Lung (tissue), 12 donors: ENCODE measurements around the gene MEX3C. TPM values are rescaled to one million over a fixed set of nuclear protein-coding genes. Genes with fewer than 3 reads are reported as not detected.

ENCODE experiments used
- ATAC-seq: fragments of 200-7000 bp; cut with Tn5 transposase; one replicate; pipeline ENCODE4 v1.9.1; 2020; ENCODE audit warnings: moderate number of reproducible peaks; ENCODE audit not compliant: insufficient read depth, low FRiP score
- DNase-seq, 3 donors: peaks; one replicate each; pipeline ENCODE4 v3.0.0-alpha.2; 2013 to 2017
- H3K27ac ChIP-seq, 2 donors: one replicate each; pipeline ENCODE4 v1.5.1; 2013; ENCODE audit warnings: mild to moderate bottlenecking in 2 of 2, moderate library complexity in 2 of 2, control low read depth in 1 of 2, inconsistent platforms in 1 of 2, low read depth in 1 of 2, low read length in 1 of 2
- H3K27me3 ChIP-seq, 3 donors: one replicate each; pipeline ENCODE4 v1.5.1; 2013; ENCODE audit warnings: low read length in 2 of 3; ENCODE audit not compliant: control insufficient read depth in 3 of 3, insufficient read depth in 3 of 3
- H3K36me3 ChIP-seq, 4 donors: one replicate each; pipeline ENCODE4 v1.5.1; 2013; ENCODE audit warnings: low read length in 4 of 4, mild to moderate bottlenecking in 1 of 4, moderate library complexity in 1 of 4; ENCODE audit not compliant: control insufficient read depth in 4 of 4, insufficient read depth in 4 of 4
- H3K4me1 ChIP-seq, 5 donors: one replicate each; pipeline ENCODE4 v1.5.1; 2013; ENCODE audit warnings: low read length in 5 of 5, mild to moderate bottlenecking in 2 of 5, moderate library complexity in 1 of 5; ENCODE audit not compliant: control insufficient read depth in 5 of 5, insufficient read depth in 5 of 5
- H3K4me3 ChIP-seq: one replicate; pipeline ENCODE4 v1.5.1; 2013; ENCODE audit warnings: mild to moderate bottlenecking, control low read depth, moderate library complexity
- H3K9ac ChIP-seq, 2 donors: one replicate each; pipeline ENCODE4 v1.5.1; 2013; ENCODE audit warnings: low read length in 2 of 2, control low read depth in 1 of 2; ENCODE audit not compliant: insufficient read depth in 1 of 2
- H3K9me3 ChIP-seq, 4 donors: one replicate each; pipeline ENCODE4 v1.5.1; 2013; ENCODE audit warnings: low read length in 3 of 4, mild to moderate bottlenecking in 1 of 4, moderate library complexity in 1 of 4; ENCODE audit not compliant: control insufficient read depth in 4 of 4, insufficient read depth in 3 of 4
- WGBS, 2 donors: extraction: QIAGEN DNeasy Blood & Tissue Kit; methylation state at CpG; one replicate each; pipeline ENCODE4 v1.1.7; 2013; 5-methylcytosine and 5-hydroxymethylcytosine counted together
- polyA plus RNA-seq, 2 donors: library from polyadenylated mRNA; stranded (reverse); fragments of 200-250 nt; gene quantifications; one replicate each; pipeline ENCODE4 v1.2.1, GENCODE V29; 2013
- total RNA-seq, 2 donors: library from RNA; depleted of rRNA in 1 of 2; stranded (reverse); fragments of >200 nt in 1 of 2; gene quantifications; one replicate each; pipeline ENCODE4 v1.2.1, GENCODE V29; 2014 to 2021
- TF ChIP-seq, protein P1 (sequence below): IDR thresholded peaks from 2 replicates; pipeline ENCODE4 v1.5.1; 2012; ENCODE audit warnings: mild to moderate bottlenecking; ENCODE audit errors: control extremely low read depth, extremely low read depth
- donor health status: control.
- donor health status: control.
- donor health status: Bipolar disorder and iron deficiency.
- donor health status: healthy.
- donor health status: DM: yes; HTN: yes; CAD: no.

Gene MEX3C
- total and polyA plus RNA-seq, 4 donors = 7.6 to 54.2 (median 15.8) TPM

DNA sequence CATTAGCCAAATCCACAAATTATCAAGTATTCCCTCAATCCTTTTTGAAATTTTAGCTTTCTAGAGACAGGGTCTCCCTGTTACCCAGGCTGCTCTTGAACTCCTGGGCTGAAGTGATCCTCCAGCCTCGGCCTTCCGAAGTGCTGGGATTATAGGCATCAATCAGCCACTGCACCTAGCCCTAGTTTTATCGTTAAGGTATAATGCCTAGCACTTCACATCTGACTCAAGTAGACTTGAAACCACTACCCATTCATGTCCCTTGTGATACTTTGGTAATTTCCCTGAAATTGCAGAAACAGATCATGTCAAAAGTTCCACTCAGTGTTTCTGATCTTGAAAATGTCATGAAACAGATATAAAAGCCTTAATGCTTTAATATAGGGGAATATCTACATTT, 26.3 kb downstream of the MEX3C start:
- TF ChIP-seq, protein P1, sequence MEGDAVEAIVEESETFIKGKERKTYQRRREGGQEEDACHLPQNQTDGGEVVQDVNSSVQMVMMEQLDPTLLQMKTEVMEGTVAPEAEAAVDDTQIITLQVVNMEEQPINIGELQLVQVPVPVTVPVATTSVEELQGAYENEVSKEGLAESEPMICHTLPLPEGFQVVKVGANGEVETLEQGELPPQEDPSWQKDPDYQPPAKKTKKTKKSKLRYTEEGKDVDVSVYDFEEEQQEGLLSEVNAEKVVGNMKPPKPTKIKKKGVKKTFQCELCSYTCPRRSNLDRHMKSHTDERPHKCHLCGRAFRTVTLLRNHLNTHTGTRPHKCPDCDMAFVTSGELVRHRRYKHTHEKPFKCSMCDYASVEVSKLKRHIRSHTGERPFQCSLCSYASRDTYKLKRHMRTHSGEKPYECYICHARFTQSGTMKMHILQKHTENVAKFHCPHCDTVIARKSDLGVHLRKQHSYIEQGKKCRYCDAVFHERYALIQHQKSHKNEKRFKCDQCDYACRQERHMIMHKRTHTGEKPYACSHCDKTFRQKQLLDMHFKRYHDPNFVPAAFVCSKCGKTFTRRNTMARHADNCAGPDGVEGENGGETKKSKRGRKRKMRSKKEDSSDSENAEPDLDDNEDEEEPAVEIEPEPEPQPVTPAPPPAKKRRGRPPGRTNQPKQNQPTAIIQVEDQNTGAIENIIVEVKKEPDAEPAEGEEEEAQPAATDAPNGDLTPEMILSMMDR = no peak
- peaks cover 2 to 14% (median 8%) of the 10 kb centered on the region in 4 donors for H3K36me3 ChIP-seq
- DNase-seq (no peak), ATAC-seq (no peak)
- no peaks in the 10 kb centered on the region for H3K4me1 ChIP-seq
- no peaks in the 10 kb centered on the region for H3K9me3 ChIP-seq
- no peak overlapping the region for H3K4me3 ChIP-seq
- no peaks in the 10 kb centered on the region for H3K27me3 ChIP-seq
- no peak overlapping the region for H3K27ac ChIP-seq
- 88 to 91% methylated on average over 3 of the region's 3 CpGs for WGBS, 2 donors
- no peak overlapping the region for H3K9ac ChIP-seq

DNA sequence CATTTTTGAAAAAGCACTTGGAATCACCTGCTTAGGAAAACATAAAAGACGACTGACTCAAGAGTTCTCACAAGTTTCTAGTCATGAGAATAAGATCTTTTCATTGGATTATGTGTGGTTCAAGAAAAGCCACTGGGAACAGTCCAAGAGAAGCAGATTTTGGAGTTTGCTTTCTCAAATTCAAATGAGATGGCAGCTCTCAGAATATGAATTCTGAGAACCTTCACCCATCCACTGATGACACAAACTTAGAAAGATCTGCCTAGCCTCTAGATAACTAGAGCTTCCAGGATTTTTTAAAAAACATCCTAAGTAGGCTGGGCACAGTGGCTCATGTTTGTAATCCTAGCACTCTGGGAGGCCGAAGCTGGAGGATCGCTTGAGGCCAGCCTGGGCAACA, 26.8 kb downstream of the MEX3C start:
- no peaks in the 10 kb centered on the region for H3K9me3 ChIP-seq
- no peak for ATAC-seq
- no peak overlapping the region for H3K9ac ChIP-seq
- H3K36me3 ChIP-seq = peaks cover 2 to 9% (median 3%) of the 10 kb centered on the region in 4 donors
- no peaks in the 10 kb centered on the region for H3K27me3 ChIP-seq
- TF ChIP-seq, protein P1 = no peak
- no peak overlapping the region for H3K4me3 ChIP-seq
- H3K4me1 ChIP-seq = no peaks in the 10 kb centered on the region
- WGBS, 2 donors = 88 to 92% methylated on average over 3 of the region's 3 CpGs
- no peak overlapping the region for H3K27ac ChIP-seq
- no peak for DNase-seq

DNA sequence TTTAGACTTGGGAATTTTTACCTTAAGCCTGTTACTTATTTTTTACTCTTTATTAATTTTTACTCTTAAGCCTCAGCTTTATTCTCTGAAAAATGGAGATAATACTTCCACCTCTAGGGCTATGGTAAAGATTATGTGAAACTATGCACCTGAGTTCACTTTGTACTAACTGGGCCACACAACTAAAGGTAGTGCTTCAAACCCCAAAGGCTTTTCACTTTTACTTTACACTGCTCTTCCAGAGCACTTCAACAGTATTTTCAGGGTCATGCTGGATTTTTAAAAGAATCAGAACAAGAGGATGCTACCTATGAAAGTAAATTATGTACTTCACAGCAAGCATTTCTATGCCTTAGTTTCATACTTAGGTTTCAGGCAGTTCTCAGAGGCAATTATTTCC, 27.8 kb downstream of the MEX3C start:
- TF ChIP-seq, protein P1 = no peak
- Histone ChIP-seq H3K27me3 (no peaks in the 10 kb centered on the region), H3K9me3 (no peaks in the 10 kb centered on the region), H3K9ac (no peak overlapping the region), H3K27ac (no peak overlapping the region), H3K4me3 (no peak overlapping the region), H3K36me3 (peaks cover 0 to 4% (median 0%) of the 10 kb centered on the region in 4 donors), H3K4me1 (peaks cover 0 to 2% (median 0%) of the 10 kb centered on the region in 5 donors)
- DNase-seq = no peak
- ATAC-seq = no peak
